Measurements from ENCODE around the gene KHK.

KHK gene

DNA sequence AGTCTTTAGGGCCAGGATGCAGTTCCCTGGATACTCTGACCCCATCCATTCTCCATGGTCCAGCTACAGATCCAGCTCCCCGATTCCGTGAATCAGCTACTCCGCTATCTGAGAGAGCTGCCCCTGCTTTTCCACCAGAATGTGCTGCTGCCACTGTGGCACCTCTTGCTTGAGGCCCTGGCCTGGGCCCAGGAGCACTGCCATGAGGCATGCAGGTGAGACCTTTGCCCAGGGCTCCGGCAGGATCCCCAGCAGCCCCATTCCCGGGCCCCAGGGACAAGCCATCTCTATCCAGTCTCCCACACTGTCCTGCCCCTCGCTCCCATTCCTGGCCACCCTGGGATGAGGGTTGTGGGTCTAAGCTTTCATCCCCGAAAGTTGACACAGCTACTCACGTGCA, 46.3 kb upstream of the KHK start:
- Histone ChIP-seq H3K27me3 (replicated peaks; ENCODE audit: control insufficient read depth, insufficient read depth, low read length) (no peaks in the 10 kb centered on the region), H3K36me3 (ENCODE audit: control insufficient read depth, insufficient read depth, low read length) (peaks cover 55% of the 10 kb centered on the region), H3K4me3 (replicated peaks; ENCODE audit: low read depth, low read length) (no peak overlapping the region)
- no peak for DNase-seq (ENCODE audit: extremely low read depth, insufficient read length)
- TF ChIP-seq, protein P1, sequence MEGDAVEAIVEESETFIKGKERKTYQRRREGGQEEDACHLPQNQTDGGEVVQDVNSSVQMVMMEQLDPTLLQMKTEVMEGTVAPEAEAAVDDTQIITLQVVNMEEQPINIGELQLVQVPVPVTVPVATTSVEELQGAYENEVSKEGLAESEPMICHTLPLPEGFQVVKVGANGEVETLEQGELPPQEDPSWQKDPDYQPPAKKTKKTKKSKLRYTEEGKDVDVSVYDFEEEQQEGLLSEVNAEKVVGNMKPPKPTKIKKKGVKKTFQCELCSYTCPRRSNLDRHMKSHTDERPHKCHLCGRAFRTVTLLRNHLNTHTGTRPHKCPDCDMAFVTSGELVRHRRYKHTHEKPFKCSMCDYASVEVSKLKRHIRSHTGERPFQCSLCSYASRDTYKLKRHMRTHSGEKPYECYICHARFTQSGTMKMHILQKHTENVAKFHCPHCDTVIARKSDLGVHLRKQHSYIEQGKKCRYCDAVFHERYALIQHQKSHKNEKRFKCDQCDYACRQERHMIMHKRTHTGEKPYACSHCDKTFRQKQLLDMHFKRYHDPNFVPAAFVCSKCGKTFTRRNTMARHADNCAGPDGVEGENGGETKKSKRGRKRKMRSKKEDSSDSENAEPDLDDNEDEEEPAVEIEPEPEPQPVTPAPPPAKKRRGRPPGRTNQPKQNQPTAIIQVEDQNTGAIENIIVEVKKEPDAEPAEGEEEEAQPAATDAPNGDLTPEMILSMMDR (IDR thresholded peaks at IDR 0.05; ENCODE audit: insufficient read depth, low read length, poor library complexity, severe bottlenecking), result no peak

DNA sequence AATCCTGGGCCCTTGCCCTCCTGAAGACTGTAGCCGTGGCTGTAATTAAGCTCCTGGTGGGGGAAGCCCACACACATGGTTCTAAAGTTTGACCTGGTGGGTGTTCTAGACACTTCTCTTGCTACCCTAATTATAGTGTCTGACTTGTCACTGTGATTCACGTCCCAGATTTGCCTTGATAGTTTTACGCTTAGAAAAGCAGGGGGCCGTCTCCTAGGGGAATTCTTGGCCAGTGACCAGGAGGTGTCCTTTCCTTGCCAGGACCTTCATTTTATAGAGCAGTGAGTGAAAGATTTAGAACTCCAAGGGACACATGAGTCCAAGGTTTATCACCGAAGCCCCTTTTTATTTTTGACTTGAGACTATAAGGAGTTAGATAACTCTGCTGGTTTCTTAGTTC, 44.8 kb upstream of the KHK start:
- H3K36me3 ChIP-seq (ENCODE audit: control insufficient read depth, insufficient read depth, low read length), result peaks cover 43% of the 10 kb centered on the region
- no peak for DNase-seq (ENCODE audit: extremely low read depth, insufficient read length)
- H3K4me3 ChIP-seq (replicated peaks; ENCODE audit: low read depth, low read length), result no peak overlapping the region
- TF ChIP-seq, protein P1 (IDR thresholded peaks at IDR 0.05; ENCODE audit: insufficient read depth, low read length, poor library complexity, severe bottlenecking), result no peak
- no peaks in the 10 kb centered on the region for H3K27me3 ChIP-seq (replicated peaks; ENCODE audit: control insufficient read depth, insufficient read depth, low read length)

DNA sequence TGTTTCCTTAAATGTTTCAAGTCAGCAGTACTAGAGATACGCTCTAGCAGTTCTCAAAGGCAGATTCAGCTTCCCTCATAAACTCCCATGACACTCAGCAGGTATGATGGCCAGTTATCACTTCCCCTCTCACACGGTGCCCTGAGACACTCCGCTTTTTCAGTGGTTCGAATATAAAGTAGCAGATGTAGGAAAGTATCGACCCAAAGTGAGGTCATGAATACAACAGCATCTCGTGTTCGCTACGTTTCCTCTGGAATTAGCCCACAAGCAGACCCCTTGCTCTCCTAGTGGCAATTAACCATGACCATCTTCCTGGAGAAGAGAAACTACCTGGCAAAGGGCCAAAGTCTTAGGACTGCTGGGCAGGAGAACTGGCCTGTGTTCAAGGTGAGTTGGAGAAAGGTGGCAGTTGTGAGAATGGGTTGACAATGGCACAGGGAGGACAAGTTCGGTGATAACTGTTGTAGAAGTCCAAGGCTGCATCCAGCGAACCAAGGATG, 44.4 kb upstream of the KHK start:
- no peak for DNase-seq (ENCODE audit: extremely low read depth, insufficient read length)
- H3K36me3 ChIP-seq (ENCODE audit: control insufficient read depth, insufficient read depth, low read length), result peaks cover 38% of the 10 kb centered on the region
- H3K27me3 ChIP-seq (replicated peaks; ENCODE audit: control insufficient read depth, insufficient read depth, low read length), result no peaks in the 10 kb centered on the region
- TF ChIP-seq, protein P1 (IDR thresholded peaks at IDR 0.05; ENCODE audit: insufficient read depth, low read length, poor library complexity, severe bottlenecking), result no peak
- no peak overlapping the region for H3K4me3 ChIP-seq (replicated peaks; ENCODE audit: low read depth, low read length)

DNA sequence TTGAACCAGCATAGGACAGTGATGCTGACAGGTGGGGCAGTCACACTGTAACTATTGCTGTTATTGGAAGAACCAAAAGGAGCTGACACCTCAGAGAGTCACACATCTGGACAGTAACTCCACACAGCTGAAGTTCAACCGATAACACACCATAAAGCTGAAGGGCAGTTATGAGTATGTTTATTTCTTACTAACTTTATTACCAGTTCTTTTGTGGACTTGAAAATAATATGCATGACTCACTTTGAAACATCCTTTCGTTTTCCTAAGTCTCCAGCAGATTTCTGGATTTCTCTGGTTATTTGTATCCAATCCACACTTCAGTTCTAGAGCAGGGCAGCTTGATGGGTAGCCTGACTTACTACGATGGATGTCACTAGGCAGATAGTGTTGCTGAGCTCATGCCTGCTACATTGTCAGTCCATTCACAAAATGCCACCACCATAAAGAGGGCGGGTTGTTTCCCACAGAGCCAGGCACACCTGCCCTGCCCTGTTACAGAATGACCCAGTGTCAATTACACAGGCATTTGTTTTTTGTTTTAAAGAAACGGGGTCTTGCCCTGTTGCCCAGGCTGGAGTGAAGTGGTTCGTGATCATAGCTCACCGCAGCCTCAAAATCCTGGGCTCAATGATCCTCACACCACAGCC, 43.5 kb upstream of the KHK start:
- Histone ChIP-seq H3K4me3 (replicated peaks; ENCODE audit: low read depth, low read length) (no peak overlapping the region), H3K27me3 (replicated peaks; ENCODE audit: control insufficient read depth, insufficient read depth, low read length) (no peaks in the 10 kb centered on the region), H3K36me3 (ENCODE audit: control insufficient read depth, insufficient read depth, low read length) (peaks cover 30% of the 10 kb centered on the region)
- DNase-seq (ENCODE audit: extremely low read depth, insufficient read length), result no peak
- TF ChIP-seq, protein P1 (IDR thresholded peaks at IDR 0.05; ENCODE audit: insufficient read depth, low read length, poor library complexity, severe bottlenecking), result no peak

DNA sequence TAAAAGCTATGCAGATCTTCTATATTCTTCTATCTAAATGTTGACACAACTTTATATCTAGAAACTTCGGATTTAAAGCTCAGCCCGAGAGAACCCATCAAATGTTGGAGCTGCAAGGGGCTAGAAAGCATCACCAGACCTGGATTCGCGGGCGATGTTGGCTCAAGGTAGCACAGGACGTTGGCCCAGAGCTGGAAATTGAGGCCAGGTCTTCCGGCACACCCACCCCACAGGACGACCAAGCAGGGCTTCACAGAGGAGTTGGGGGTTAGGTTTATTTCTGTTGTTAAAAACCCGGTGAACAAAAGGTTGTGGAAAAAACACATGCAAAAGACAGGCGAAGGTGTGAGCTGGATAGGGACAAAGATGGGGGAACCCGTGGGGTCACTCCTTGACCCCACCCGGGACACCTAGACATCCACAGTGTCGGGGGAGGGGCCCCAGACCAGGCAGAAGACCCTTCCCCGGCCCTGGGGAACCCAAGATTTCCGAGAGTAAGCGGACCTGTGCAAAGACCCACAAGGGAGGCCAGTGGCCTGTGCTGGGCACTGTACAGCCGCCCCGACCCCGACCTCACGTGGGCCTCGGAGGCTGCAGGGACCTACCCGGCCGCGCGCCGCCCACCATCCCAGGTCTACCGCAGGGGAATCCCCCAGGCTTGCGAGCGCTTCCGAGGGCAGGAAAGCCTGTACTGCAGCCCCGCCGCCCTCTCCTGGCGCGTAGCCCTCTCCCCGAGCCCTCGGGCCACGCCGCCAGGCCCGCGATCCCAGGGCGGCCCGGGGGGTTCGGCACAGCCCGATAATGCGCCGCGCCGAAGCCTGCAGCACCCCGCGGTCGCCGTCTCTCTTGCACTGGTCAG, 36.9 kb upstream of the KHK start:
- DNase-seq (ENCODE audit: extremely low read depth, insufficient read length), result peak; percentile 80
- Histone ChIP-seq H3K36me3 (ENCODE audit: control insufficient read depth, insufficient read depth, low read length) (peaks cover 3% of the 10 kb centered on the region), H3K4me3 (replicated peaks; ENCODE audit: low read depth, low read length) (peak overlapping the region; percentile 94), H3K27me3 (replicated peaks; ENCODE audit: control insufficient read depth, insufficient read depth, low read length) (no peaks in the 10 kb centered on the region)
- TF ChIP-seq, protein P1 (IDR thresholded peaks at IDR 0.05; ENCODE audit: insufficient read depth, low read length, poor library complexity, severe bottlenecking), result no peak

Data from GM06990 (cell line).